Ishikawa (cell line): ENCODE data around the gene RGS7.

Experiments
- CEBPB ChIP-seq: IDR thresholded peaks from 2 replicates; pipeline ENCODE4 v1.6.1; 2012
- CREB1 ChIP-seq: IDR thresholded peaks from 2 replicates; pipeline ENCODE4 v1.6.1; 2012; ENCODE audit warnings: low read depth
- EGR1 ChIP-seq: IDR thresholded peaks from 2 replicates; pipeline ENCODE4 v1.6.1; 2012
- EP300 ChIP-seq: IDR thresholded peaks from 2 replicates; pipeline ENCODE4 v1.6.1; 2012; ENCODE audit warnings: borderline replicate concordance
- FOXM1 ChIP-seq: IDR thresholded peaks from 2 replicates; pipeline ENCODE4 v1.6.1; 2012; ENCODE audit warnings: low read depth, borderline replicate concordance
- MAX ChIP-seq: IDR thresholded peaks from 2 replicates; pipeline ENCODE4 v1.6.1; 2012
- NFIC ChIP-seq: IDR thresholded peaks from 2 replicates; pipeline ENCODE4 v1.6.1; 2012
- RAD21 ChIP-seq: IDR thresholded peaks from 2 replicates; pipeline ENCODE4 v1.6.1; 2012; ENCODE audit warnings: low read depth
- TAF1 ChIP-seq: IDR thresholded peaks from 2 replicates; pipeline ENCODE4 v1.6.1; 2012; ENCODE audit warnings: low read depth, mild to moderate bottlenecking
- TCF12 ChIP-seq: IDR thresholded peaks from 2 replicates; pipeline ENCODE4 v1.6.1; 2012; ENCODE audit warnings: low read depth
- TEAD4 ChIP-seq: IDR thresholded peaks from 2 replicates; pipeline ENCODE4 v1.6.1; 2012
- YY1 ChIP-seq: IDR thresholded peaks from 2 replicates; pipeline ENCODE4 v1.6.1; 2012; ENCODE audit warnings: low read depth
- ZBTB7A ChIP-seq: IDR thresholded peaks from 2 replicates; pipeline ENCODE4 v1.6.1; 2012; ENCODE audit warnings: low read depth
- TF ChIP-seq, protein P1 (sequence below): IDR thresholded peaks from 2 replicates; pipeline ENCODE4 v1.6.1; 2012; ENCODE audit warnings: low read depth, mild to moderate bottlenecking
- TF ChIP-seq, protein P2 (sequence below): IDR thresholded peaks from 2 replicates; pipeline ENCODE4 v1.6.1; 2012

RGS7 gene

DNA sequence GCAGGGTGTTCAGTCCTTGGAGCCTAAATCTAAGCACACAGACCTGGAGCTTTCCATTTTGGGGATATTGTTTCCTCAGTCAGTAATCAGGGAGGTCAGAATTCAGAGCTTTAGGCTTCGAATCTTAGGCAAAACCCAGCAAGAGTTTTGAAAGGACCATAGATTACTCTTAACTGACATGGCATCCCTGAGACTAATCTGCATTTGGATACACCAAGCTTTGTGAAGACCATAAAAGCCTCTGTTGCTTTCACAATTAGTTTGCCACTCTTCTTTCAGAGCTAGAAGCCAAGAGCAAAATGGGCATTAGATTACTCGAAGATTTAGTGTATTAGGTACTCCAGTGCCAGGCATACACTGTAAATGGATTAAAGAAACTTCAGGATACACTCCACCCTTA, 613.3 kb downstream of the RGS7 start:
- TF ChIP-seq RAD21: no peak
- no peak for TF ChIP-seq NFIC
- TF ChIP-seq, protein P1, sequence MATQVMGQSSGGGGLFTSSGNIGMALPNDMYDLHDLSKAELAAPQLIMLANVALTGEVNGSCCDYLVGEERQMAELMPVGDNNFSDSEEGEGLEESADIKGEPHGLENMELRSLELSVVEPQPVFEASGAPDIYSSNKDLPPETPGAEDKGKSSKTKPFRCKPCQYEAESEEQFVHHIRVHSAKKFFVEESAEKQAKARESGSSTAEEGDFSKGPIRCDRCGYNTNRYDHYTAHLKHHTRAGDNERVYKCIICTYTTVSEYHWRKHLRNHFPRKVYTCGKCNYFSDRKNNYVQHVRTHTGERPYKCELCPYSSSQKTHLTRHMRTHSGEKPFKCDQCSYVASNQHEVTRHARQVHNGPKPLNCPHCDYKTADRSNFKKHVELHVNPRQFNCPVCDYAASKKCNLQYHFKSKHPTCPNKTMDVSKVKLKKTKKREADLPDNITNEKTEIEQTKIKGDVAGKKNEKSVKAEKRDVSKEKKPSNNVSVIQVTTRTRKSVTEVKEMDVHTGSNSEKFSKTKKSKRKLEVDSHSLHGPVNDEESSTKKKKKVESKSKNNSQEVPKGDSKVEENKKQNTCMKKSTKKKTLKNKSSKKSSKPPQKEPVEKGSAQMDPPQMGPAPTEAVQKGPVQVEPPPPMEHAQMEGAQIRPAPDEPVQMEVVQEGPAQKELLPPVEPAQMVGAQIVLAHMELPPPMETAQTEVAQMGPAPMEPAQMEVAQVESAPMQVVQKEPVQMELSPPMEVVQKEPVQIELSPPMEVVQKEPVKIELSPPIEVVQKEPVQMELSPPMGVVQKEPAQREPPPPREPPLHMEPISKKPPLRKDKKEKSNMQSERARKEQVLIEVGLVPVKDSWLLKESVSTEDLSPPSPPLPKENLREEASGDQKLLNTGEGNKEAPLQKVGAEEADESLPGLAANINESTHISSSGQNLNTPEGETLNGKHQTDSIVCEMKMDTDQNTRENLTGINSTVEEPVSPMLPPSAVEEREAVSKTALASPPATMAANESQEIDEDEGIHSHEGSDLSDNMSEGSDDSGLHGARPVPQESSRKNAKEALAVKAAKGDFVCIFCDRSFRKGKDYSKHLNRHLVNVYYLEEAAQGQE: no peak
- TF ChIP-seq MAX: no peak
- TF ChIP-seq CREB1: no peak
- TF ChIP-seq TCF12: no peak
- no peak for TF ChIP-seq CEBPB
- no peak for TF ChIP-seq EP300
- TF ChIP-seq TAF1: no peak
- TF ChIP-seq TEAD4: no peak

DNA sequence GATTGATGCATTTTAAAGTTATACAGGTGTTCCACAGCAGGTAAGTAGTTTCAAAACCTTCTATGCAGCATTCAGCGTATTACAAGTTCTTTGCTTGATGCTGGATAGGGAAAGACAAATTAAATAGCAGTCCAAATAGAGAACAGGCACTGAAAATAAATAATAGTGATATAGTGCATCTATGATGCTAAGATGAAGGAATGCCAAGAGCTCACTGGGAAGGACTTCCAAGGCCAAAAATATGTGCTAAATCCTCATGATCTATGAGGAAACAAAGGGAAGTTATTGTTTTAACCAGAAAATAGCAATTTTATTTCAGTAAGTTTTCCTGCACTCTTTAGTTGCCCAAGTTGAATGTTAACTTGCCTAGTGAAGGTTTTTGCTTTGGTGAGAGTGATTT, 617.3 kb downstream of the RGS7 start:
- TF ChIP-seq FOXM1 (no peak), CEBPB (no peak), CREB1 (no peak), EGR1 (no peak), TCF12 (no peak), ZBTB7A (no peak), NFIC (no peak)
- TF ChIP-seq, protein P2, sequence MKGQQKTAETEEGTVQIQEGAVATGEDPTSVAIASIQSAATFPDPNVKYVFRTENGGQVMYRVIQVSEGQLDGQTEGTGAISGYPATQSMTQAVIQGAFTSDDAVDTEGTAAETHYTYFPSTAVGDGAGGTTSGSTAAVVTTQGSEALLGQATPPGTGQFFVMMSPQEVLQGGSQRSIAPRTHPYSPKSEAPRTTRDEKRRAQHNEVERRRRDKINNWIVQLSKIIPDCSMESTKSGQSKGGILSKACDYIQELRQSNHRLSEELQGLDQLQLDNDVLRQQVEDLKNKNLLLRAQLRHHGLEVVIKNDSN: no peak
- TF ChIP-seq, protein P1: no peak

DNA sequence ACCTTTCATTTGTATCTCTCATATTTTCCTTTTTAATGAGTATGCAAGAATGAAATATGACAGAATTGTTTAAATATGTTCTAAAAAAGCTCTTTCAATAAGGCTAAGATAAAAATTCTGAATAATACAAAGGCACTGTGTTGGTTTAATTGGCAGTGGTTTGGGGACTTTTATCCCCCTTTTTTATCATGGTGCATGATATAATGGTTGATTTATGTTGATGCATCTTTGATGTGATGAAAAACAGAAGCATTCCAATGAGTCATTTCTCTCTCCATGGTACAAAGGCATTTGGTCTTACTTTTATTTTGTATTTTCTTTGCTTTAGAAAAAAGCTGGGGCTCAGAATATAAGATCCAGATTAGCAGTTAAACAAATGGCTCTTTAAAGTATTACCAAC, 617.9 kb downstream of the RGS7 start:
- TF ChIP-seq, protein P2: no peak
- no peak for TF ChIP-seq RAD21
- TF ChIP-seq YY1: no peak
- TF ChIP-seq, protein P1: no peak
- TF ChIP-seq MAX: no peak
- TF ChIP-seq TCF12: no peak
- no peak for TF ChIP-seq EGR1
- TF ChIP-seq EP300: no peak
- no peak for TF ChIP-seq CEBPB
- TF ChIP-seq ZBTB7A: no peak
- TF ChIP-seq TAF1: no peak
- no peak for TF ChIP-seq TEAD4
- no peak for TF ChIP-seq CREB1
- TF ChIP-seq NFIC: no peak
- TF ChIP-seq FOXM1: no peak

DNA sequence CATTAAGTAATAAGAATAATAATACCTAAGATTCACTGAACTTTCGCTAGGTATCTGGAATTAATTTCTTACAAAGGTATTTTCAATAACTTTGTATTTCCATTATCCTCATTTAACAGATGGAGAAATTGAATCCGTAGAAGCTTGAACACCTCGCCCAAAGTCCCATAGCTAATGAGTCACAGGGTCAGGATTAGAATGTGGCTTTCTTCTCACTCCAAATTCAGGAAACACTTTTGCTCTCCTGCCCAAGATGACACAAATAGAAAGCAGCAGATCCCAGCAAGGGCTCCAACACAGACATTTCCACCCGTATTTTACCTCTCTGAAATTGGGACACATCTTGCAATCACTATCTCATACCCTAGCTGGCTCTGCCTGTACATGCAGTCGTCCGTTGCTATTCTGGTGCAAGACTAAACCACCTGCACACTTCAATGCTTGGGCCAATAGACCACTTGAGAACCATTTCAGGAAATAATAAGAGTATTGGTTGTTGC, 619.2 kb downstream of the RGS7 start:
- TF ChIP-seq TEAD4 (no peak), EGR1 (no peak), ZBTB7A (no peak), CREB1 (no peak), TAF1 (no peak), NFIC (no peak), YY1 (no peak), RAD21 (no peak), EP300 (no peak), MAX (no peak), CEBPB (no peak), TCF12 (no peak), FOXM1 (no peak)
- TF ChIP-seq, protein P1: no peak
- TF ChIP-seq, protein P2: no peak
